GM12878 (cell line): ENCODE data around the gene ANXA11. TPM values are rescaled to one million over a fixed set of nuclear protein-coding genes. Genes with fewer than 3 reads are reported as not detected.

Experiments used
- ATAC-seq: fragments of 200-7000 bp; cut with Tn5 transposase; 3 replicates; pipeline ENCODE4 v1.9.1; 2020; ENCODE audit warnings: mild to moderate bottlenecking, moderate library complexity
- BruUV-seq: library from RNA; stranded (reverse); fragments of 400-500 nt; replicated peaks from 2 replicates; lab custom pipeline; 2021; lab: Mats Ljungman, UMichigan
- CTCF ChIA-PET: fragments of 300-600 bp; sonication (Branson Sonifier 250); formaldehyde crosslinking; extraction: SDS; loops from one replicate; lab custom pipeline; 2021; ENCODE audit warnings: inconsistent platforms; lab: Yijun Ruan, JAX
- POLR2A ChIA-PET: fragments of 350-600 bp; formaldehyde crosslinking; extraction: SDS; loops from one replicate; lab custom pipeline; 2021; ENCODE audit warnings: inconsistent platforms; lab: Charles Lee
- RAD21 ChIA-PET: fragments of 300-600 bp; sonication (Branson Sonifier 250); formaldehyde crosslinking; loops from one replicate; lab custom pipeline; 2023; ENCODE audit warnings: antibody characterized with exemption; ENCODE audit not compliant: unreplicated experiment; lab: Charles Lee
- SMC1A ChIA-PET: fragments of 300-600 bp; sonication (Branson Sonifier 250); formaldehyde crosslinking; loops from one replicate; lab custom pipeline; 2023; ENCODE audit not compliant: unreplicated experiment, uncharacterized antibody; lab: Charles Lee
- DNase-seq: peaks from one replicate; pipeline ENCODE4 v3.0.0-alpha.2; 2011; ENCODE audit warnings: low read depth, low spot score
- FAIRE-seq: peaks from 3 replicates; lab custom pipeline; 2011; peaks lifted over from hg19 to GRCh38; lab: Jason Lieb, UNC
- H2AFZ ChIP-seq: 2 replicates; pipeline ENCODE4 v1.6.0; 2011; ENCODE audit warnings: low read depth, low read length, control low read depth; ENCODE audit not compliant: control insufficient read depth
- H3K27ac ChIP-seq: 2 replicates; pipeline ENCODE4 v1.5.1; 2011; ENCODE audit warnings: control low read depth; ENCODE audit not compliant: control insufficient read depth, insufficient read depth
- H3K27me3 ChIP-seq, 2 experiments: replicated peaks in 1 of 2; 2 replicates each; pipeline versions ENCODE4 v1.6.0 to v1.6.1; 2011; ENCODE audit warnings: low read length in 1 of 2; ENCODE audit not compliant: control insufficient read depth in 2 of 2, insufficient read depth in 2 of 2
- H3K36me3 ChIP-seq, 2 experiments: 2 replicates each; pipeline ENCODE4 v1.5.1; 2011; ENCODE audit warnings: low read length in 1 of 2; ENCODE audit not compliant: control insufficient read depth in 2 of 2, insufficient read depth in 2 of 2
- H3K4me1 ChIP-seq: 2 replicates; pipeline ENCODE4 v1.6.1; 2011; ENCODE audit warnings: mild to moderate bottlenecking, low read length, moderate library complexity, mixed read lengths; ENCODE audit not compliant: control insufficient read depth, insufficient read depth
- H3K4me2 ChIP-seq: 2 replicates; pipeline ENCODE4 v1.6.0; 2011; ENCODE audit warnings: control low read depth; ENCODE audit not compliant: control insufficient read depth, insufficient read depth
- H3K4me3 ChIP-seq: fragments of 200-600 bp; sonication (generic); 2 replicates; pipeline ENCODE4 v1.5.1; 2016
- H3K79me2 ChIP-seq: 2 replicates; pipeline ENCODE4 v1.6.0; 2011; ENCODE audit warnings: low read length; ENCODE audit not compliant: control insufficient read depth, insufficient read depth
- H3K9ac ChIP-seq: 2 replicates; pipeline ENCODE4 v1.8.0; 2011; ENCODE audit warnings: low read length, control low read depth, mixed read lengths; ENCODE audit not compliant: control insufficient read depth, insufficient read depth
- H3K9me3 ChIP-seq: replicated peaks from 3 replicates; pipeline ENCODE4 v1.5.1; 2011; ENCODE audit warnings: mild to moderate bottlenecking, low read length; ENCODE audit not compliant: control insufficient read depth, insufficient read depth
- H4K20me1 ChIP-seq: 2 replicates; pipeline ENCODE4 v1.6.0; 2011; ENCODE audit not compliant: control insufficient read depth, insufficient read depth
- ATF3 ChIP-seq: IDR thresholded peaks from 2 replicates; pipeline ENCODE4 v1.6.1; 2011; ENCODE audit warnings: low read depth, mild to moderate bottlenecking, low read length, moderate library complexity, borderline replicate concordance; ENCODE audit errors: extremely low read depth
- BHLHE40 ChIP-seq, 2 experiments: fragments of 450-650 bp in 1 of 2; IDR thresholded peaks; 2 replicates each; pipeline ENCODE4 v1.6.1; 2011 to 2017; ENCODE audit warnings: low read depth in 2 of 2, borderline replicate concordance in 1 of 2, improper control_type of control experiment in 1 of 2, low read length in 1 of 2, mild to moderate bottlenecking in 1 of 2
- BRCA1 ChIP-seq: IDR thresholded peaks from 2 replicates; pipeline ENCODE4 v1.6.1; 2011; ENCODE audit warnings: low read depth, low read length, improper control_type of control experiment
- CBX5 ChIP-seq: sonication (generic); IDR thresholded peaks from 2 replicates; pipeline ENCODE4 v1.6.1; 2016; ENCODE audit warnings: low read depth, moderate library complexity, mild to moderate bottlenecking, inconsistent platforms
- EZH2 ChIP-seq: IDR thresholded peaks from 2 replicates; pipeline ENCODE4 v1.6.1; 2012; ENCODE audit warnings: low read depth, mild to moderate bottlenecking, control low read depth, inconsistent platforms, low read length, borderline replicate concordance; ENCODE audit not compliant: control insufficient read depth
- FOXM1 ChIP-seq: IDR thresholded peaks from 2 replicates; pipeline ENCODE4 v1.6.1; 2012; ENCODE audit warnings: low read depth, mild to moderate bottlenecking, inconsistent platforms, low read length, moderate library complexity
- IRF5 ChIP-seq: fragments of 450-650 bp; IDR thresholded peaks from 2 replicates; pipeline ENCODE4 v1.6.1; 2017; ENCODE audit warnings: borderline replicate concordance
- JUNB ChIP-seq: IDR thresholded peaks from 2 replicates; pipeline ENCODE4 v1.6.1; 2016; ENCODE audit warnings: antibody characterized with exemption, mild to moderate bottlenecking
- PKNOX1 ChIP-seq: fragments of 450-650 bp; IDR thresholded peaks from 2 replicates; pipeline ENCODE4 v1.6.1; 2016; ENCODE audit warnings: mild to moderate bottlenecking
- SMARCA5 ChIP-seq: fragments of 450-650 bp; IDR thresholded peaks from 2 replicates; pipeline ENCODE4 v1.6.1; 2017; ENCODE audit warnings: mild to moderate bottlenecking
- SREBF1 ChIP-seq: IDR thresholded peaks from 2 replicates; pipeline ENCODE4 v1.6.1; 2012; ENCODE audit warnings: mild to moderate bottlenecking, low read length
- ZNF217 ChIP-seq: fragments of 450-650 bp; IDR thresholded peaks from 2 replicates; pipeline ENCODE4 v1.6.1; 2017; ENCODE audit warnings: antibody characterized with exemption, mild to moderate bottlenecking
- WGBS: methylation state at CpG from one replicate; pipeline ENCODE4 v1.1.6; 2016; ENCODE audit warnings: low lambda C conversion rate; ENCODE audit not compliant: insufficient replicate concordance, insufficient coverage; ENCODE audit errors: missing lambda C conversion rate; 5-methylcytosine and 5-hydroxymethylcytosine counted together
- in situ Hi-C: fragments of 300-500 bp; cut with MboI; formaldehyde crosslinking; loops from 9 replicates; pipeline ENCODE4 v1.14.3; 2018; ENCODE audit warnings: mixed read lengths
- intact Hi-C: fragments of 100-400 bp; cut with micrococcal nuclease; formaldehyde crosslinking; loops from one replicate; pipeline ENCODE4 v1.14.2; 2022; ENCODE audit not compliant: unreplicated experiment
- polyA plus RNA-seq, 11 experiments: library from polyadenylated mRNA; depleted of rRNA in 4 of 11; unstranded in 6 of 11; stranded (reverse) in 5 of 11; fragments of >200 nt; fragmentation: Nextera tagmentation in 4 of 11; fragmentation: Illumina TruSeq in 1 of 11; extraction: Ambion mirVana in 4 of 11; extraction: Trizol in 1 of 11; gene quantifications; 1 replicate in 1 of 11; 2 replicates in 10 of 11; pipeline versions ENCODE4 v1.2.1 to v1.2.3, GENCODE V29; 2011 to 2016; ENCODE audit warnings: inconsistent platforms in 2 of 11, missing spikeins in 2 of 11, low read depth in 1 of 11
- total RNA-seq, 4 experiments: library from RNA; depleted of rRNA in 3 of 4; stranded (reverse); fragments of >200 nt in 3 of 4; fragmentation: Illumina TruSeq in 1 of 4; extraction: Trizol in 1 of 4; gene quantifications; 2 replicates each; pipeline versions ENCODE4 v1.2.1 to v1.2.3, GENCODE V29; 2013 to 2021

ANXA11 gene
- total and polyA plus RNA-seq, 10 of the 15 experiments (the other 5 are each of a cell fraction or from before 2014, with no cell fraction given), result 25.0 to 129 (median 72.2) TPM

GRCh38 chr10:80207768-80208370, 2.5 kb upstream of the ANXA11 start:
- SMC1A ChIA-PET, result interaction anchor here (1.1 kb wide), 2 partner anchors 9 to 20 kb away, joined by 3 read pairs; no protein-coding TSS in a partner anchor
- no peak overlapping the region for H3K9ac ChIP-seq
- 75% methylated on average over 15 of the region's 15 CpGs for WGBS
- no peak overlapping the region for H3K4me2 ChIP-seq
- no TSS peak for BruUV-seq
- H3K79me2 ChIP-seq, result peaks cover 32% of the 10 kb centered on the region
- no peaks in the 10 kb centered on the region for H3K27me3 ChIP-seq
- no peak for TF ChIP-seq JUNB
- TF ChIP-seq, all 136 proteins: peak for 0
- Histone ChIP-seq H3K27ac (no peak overlapping the region), H3K9me3 (no peaks in the 10 kb centered on the region), H4K20me1 (no peaks in the 10 kb centered on the region), H3K36me3 (no peaks in the 10 kb centered on the region), H2AFZ (no peak overlapping the region), H3K4me3 (no peak overlapping the region), H3K4me1 (peaks cover 7% of the 10 kb centered on the region; the same call in 1 of the 2 replicates)
- FAIRE-seq, result no peak
- no peak for DNase-seq
- RAD21 ChIA-PET, result interaction anchor here (1.3 to 1.6 kb wide), 2 partner anchors 15 to 64 kb away, joined by 3 to 5 read pairs; no protein-coding TSS in a partner anchor
- in situ Hi-C loops, result no loop called here
- ATAC-seq, result no peak
- CTCF ChIA-PET, result interaction anchor here (0.6 to 1.0 kb wide), 2 partner anchors 15 to 46 kb away, joined by 3 to 4 read pairs; no protein-coding TSS in a partner anchor
- POLR2A ChIA-PET, result interaction anchor here (1.0 to 1.6 kb wide), 2 partner anchors 14 to 31 kb away, joined by 3 to 4 read pairs; no protein-coding TSS in a partner anchor
- intact Hi-C loops, result no loop called here

- no peak for FAIRE-seq
- in situ Hi-C loops, result no loop called here
- no peak for DNase-seq
- H3K79me2 ChIP-seq, result peaks cover 47% of the 10 kb centered on the region
- H3K4me1 ChIP-seq, result peaks cover 12% of the 10 kb centered on the region; the same call in 1 of the 2 replicates
- CTCF ChIA-PET, result no interaction called here
- H4K20me1 ChIP-seq, result no peaks in the 10 kb centered on the region
- no TSS peak for BruUV-seq
- peak overlapping the region; percentile 75; the same call in 1 of the 2 replicates for H2AFZ ChIP-seq
- SMC1A ChIA-PET, result no interaction called here
- H3K36me3 ChIP-seq, result no peaks in the 10 kb centered on the region
- peak overlapping the region; percentile 70 for H3K4me2 ChIP-seq
- no peak overlapping the region; the same call in 1 of the 2 replicates for H3K27ac ChIP-seq
- intact Hi-C loops, result no loop called here
- POLR2A ChIA-PET, result no interaction called here
- no peaks in the 10 kb centered on the region for H3K27me3 ChIP-seq
- no peak for ATAC-seq
- 83% methylated on average over 3 of the region's 3 CpGs for WGBS
- peak overlapping the region; percentile 68 for H3K4me3 ChIP-seq
- RAD21 ChIA-PET, result no interaction called here
- H3K9me3 ChIP-seq, result no peaks in the 10 kb centered on the region
- TF ChIP-seq BRCA1, result no peak
- no peak for TF ChIP-seq IRF5
- TF ChIP-seq PKNOX1, result no peak
- no peak for TF ChIP-seq SMARCA5
- TF ChIP-seq ATF3, result no peak
- no peak for TF ChIP-seq CBX5
- no peak for TF ChIP-seq ZNF217
- TF ChIP-seq FOXM1, result no peak
- no peak for TF ChIP-seq SREBF1
- no peak for TF ChIP-seq BHLHE40 (IDR thresholded peaks at IDR 0.05; ENCODE audit: borderline replicate concordance in 1 of 2, low read depth in 2 of 2, low read length in 1 of 2)
- TF ChIP-seq EZH2, result no peak
- peak overlapping the region; percentile 82 for H3K9ac ChIP-seq
These were observed 929 bp upstream of the ANXA11 start for GRCh38 chr10:80206277-80206655.
